Measurements from ENCODE around the gene C10orf71. TPM values are rescaled to one million over a fixed set of nuclear protein-coding genes. Genes with fewer than 3 reads are reported as not detected.

C10orf71 gene
- total RNA-seq, 3 donors from 2014 or later = not detected

GRCh38 chr10:49269523-49269922 is 29.4 kb upstream of the C10orf71 start:
- H3K4me3 ChIP-seq = no peak overlapping the region
- peaks cover 5 to 12% of the 10 kb centered on the region in 2 donors for H3K9me3 ChIP-seq
- no peaks in the 10 kb centered on the region for H3K4me1 ChIP-seq
- H3K27me3 ChIP-seq = no peaks in the 10 kb centered on the region
- TF ChIP-seq POLR2A (IDR thresholded peaks at IDR 0.05) (no peak), CTCF (IDR thresholded peaks at IDR 0.05) (no peak), POLR2AphosphoS5 (IDR thresholded peaks at IDR 0.05) (no peak)
- intact Hi-C loops (cut with DNase I; ENCODE audit: low total_unique reads) = no loop called here
- H3K27ac ChIP-seq = no peak overlapping the region
- no peak for DNase-seq (ENCODE audit: low spot score in 2 of 2)
- no peaks in the 10 kb centered on the region for H3K36me3 ChIP-seq

- Histone ChIP-seq H3K4me3 (no peak overlapping the region), H3K27ac (no peak overlapping the region), H3K27me3 (no peaks in the 10 kb centered on the region), H3K36me3 (no peaks in the 10 kb centered on the region), H3K9me3 (peaks cover 0 to 7% of the 10 kb centered on the region in 2 donors), H3K4me1 (no peaks in the 10 kb centered on the region)
- intact Hi-C loops (cut with DNase I; ENCODE audit: low total_unique reads) = no loop called here
- no peak for TF ChIP-seq CTCF (IDR thresholded peaks at IDR 0.05)
- no peak for TF ChIP-seq POLR2AphosphoS5 (IDR thresholded peaks at IDR 0.05)
- TF ChIP-seq POLR2A (IDR thresholded peaks at IDR 0.05) = no peak
- no peak for DNase-seq (ENCODE audit: low spot score in 2 of 2)
Observed at GRCh38 chr10:49270565-49270964, 28.4 kb upstream of the C10orf71 start.

DNA sequence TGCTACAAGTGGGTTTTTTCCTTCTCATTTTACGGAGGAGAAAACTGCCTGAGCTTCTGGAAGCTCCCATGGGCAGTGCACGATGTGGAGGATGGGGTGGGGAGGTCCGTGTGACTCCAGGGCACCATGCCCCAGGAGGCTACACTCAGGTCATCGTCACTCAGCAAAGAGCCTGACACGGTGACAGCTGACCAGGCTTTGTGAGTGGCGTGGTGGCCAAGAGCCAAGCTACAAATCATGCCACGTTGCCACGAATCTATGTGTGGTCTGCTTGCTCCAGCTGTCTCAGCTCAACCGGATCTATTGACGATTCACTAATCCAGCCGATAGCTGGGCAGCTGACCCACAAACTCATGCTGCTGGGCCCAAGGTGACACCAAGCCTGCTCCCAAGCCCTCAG is 27.6 kb upstream of the C10orf71 start:
- DNase-seq (ENCODE audit: low spot score in 2 of 2) = no peak

DNA sequence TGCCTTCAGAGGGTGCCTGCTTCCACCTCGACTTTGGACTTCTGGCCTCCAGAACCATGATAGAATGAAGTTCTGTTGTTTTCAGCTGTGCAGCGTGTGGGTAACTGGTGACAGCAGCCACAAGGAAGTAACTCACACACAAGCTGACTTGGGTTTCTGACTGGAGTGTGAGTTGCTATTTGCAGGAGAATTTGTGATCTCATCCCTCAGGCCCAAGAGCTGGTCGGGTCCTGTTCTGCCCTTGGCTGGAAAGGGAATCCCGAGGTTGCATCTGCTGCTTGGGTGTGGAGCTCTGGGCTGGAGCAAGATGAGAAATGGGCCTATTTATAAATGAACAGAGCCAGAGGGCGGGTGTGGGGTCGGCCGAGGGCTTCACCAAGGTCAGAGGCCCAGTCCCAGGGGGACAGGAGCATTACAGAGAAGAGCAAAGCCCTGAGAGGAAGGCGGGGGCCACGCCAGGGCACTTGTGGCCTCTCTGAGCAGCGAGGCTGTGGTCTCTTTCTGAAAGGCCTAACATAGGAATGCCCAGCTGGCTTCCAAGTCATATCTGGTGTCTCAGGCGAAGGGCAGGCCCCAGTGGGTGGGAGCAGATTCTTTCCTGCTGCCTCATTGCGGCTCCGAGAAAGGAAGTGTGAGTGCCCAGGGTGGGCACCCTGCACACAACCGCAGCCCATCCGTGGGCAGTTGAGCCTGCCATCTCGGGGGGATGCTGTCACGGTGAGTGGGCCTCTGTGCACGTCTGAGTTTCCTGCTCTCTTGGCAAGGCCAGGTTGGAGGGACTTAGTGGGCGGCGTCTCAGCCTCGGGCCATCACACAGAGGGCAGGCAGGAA is 26.5 kb upstream of the C10orf71 start:
- intact Hi-C loops (cut with DNase I; ENCODE audit: low total_unique reads) = no loop called here
- no peaks in the 10 kb centered on the region for H3K36me3 ChIP-seq
- H3K4me1 ChIP-seq = no peaks in the 10 kb centered on the region
- H3K27ac ChIP-seq = peak overlapping the region in 1 of 2 donors; percentile 32
- no peak overlapping the region for H3K4me3 ChIP-seq
- H3K9me3 ChIP-seq = no peaks in the 10 kb centered on the region
- H3K27me3 ChIP-seq = no peaks in the 10 kb centered on the region
- no peak for DNase-seq (ENCODE audit: low spot score in 2 of 2)
- TF ChIP-seq POLR2A (IDR thresholded peaks at IDR 0.05) (no peak), CTCF (IDR thresholded peaks at IDR 0.05) (no peak), POLR2AphosphoS5 (IDR thresholded peaks at IDR 0.05) (no peak)

More for the DNA sequence above, 27.6 kb upstream of the C10orf71 start:
- Histone ChIP-seq H3K27ac (no peak overlapping the region), H3K4me3 (no peak overlapping the region), H3K27me3 (no peaks in the 10 kb centered on the region), H3K36me3 (no peaks in the 10 kb centered on the region), H3K9me3 (no peaks in the 10 kb centered on the region), H3K4me1 (no peaks in the 10 kb centered on the region)
- TF ChIP-seq POLR2AphosphoS5 (IDR thresholded peaks at IDR 0.05) (no peak), POLR2A (IDR thresholded peaks at IDR 0.05) (no peak)
- intact Hi-C loops (cut with DNase I; ENCODE audit: low total_unique reads) = no loop called here

GRCh38 chr10:49273082-49273465 is 25.9 kb upstream of the C10orf71 start:
- intact Hi-C loops (cut with DNase I; ENCODE audit: low total_unique reads) = no loop called here
- Histone ChIP-seq H3K27ac (peak overlapping the region in 1 of 2 donors; percentile 32), H3K4me3 (no peak overlapping the region), H3K4me1 (no peaks in the 10 kb centered on the region), H3K9me3 (no peaks in the 10 kb centered on the region), H3K27me3 (no peaks in the 10 kb centered on the region), H3K36me3 (no peaks in the 10 kb centered on the region)
- DNase-seq (ENCODE audit: low spot score in 2 of 2) = no peak
- TF ChIP-seq POLR2A (IDR thresholded peaks at IDR 0.05) = no peak
- no peak for TF ChIP-seq CTCF (IDR thresholded peaks at IDR 0.05)
- TF ChIP-seq POLR2AphosphoS5 (IDR thresholded peaks at IDR 0.05) = no peak

Data from breast epithelium (tissue), 4 donors.